HL-60 (cell line): ENCODE measurements around the gene ZNF319.
A peak's percentile ranks its signal among the peaks of the same experiment; 100 is the strongest.

Source experiments
- DNase-seq, 2 experiments: peaks; one replicate each; pipeline ENCODE4 v3.0.0-alpha.2; 2010 to 2020; ENCODE audit warnings: low read depth in 1 of 2, low spot score in 1 of 2
- H3K27ac ChIP-seq: fragments of 250-450 bp; sonication (Bioruptor Pico); replicated peaks from 2 replicates; pipeline ENCODE4 v1.5.1; 2020; ENCODE audit warnings: mild to moderate bottlenecking, moderate library complexity
- H3K27me3 ChIP-seq: fragments of 250-450 bp; sonication (Bioruptor Pico); 2 replicates; pipeline ENCODE4 v1.5.1; 2021; ENCODE audit warnings: mild to moderate bottlenecking, moderate library complexity; ENCODE audit not compliant: insufficient read depth, poor library complexity, severe bottlenecking
- H3K4me3 ChIP-seq: replicated peaks from 2 replicates; pipeline ENCODE4 v1.5.1; 2011; ENCODE audit warnings: mild to moderate bottlenecking, control low read depth, low read length; ENCODE audit not compliant: insufficient read depth
- CTCF ChIP-seq: IDR thresholded peaks from one replicate; pipeline ENCODE4 v1.5.1; 2011; ENCODE audit warnings: low read length, control low read depth, inconsistent platforms; ENCODE audit not compliant: insufficient read depth
- GABPA ChIP-seq: IDR thresholded peaks from 2 replicates; pipeline ENCODE4 v1.6.1; 2012; ENCODE audit warnings: low read depth
- POLR2AphosphoS5 ChIP-seq: IDR thresholded peaks from 2 replicates; pipeline ENCODE4 v1.6.1; 2012; ENCODE audit warnings: low read depth
- REST ChIP-seq: IDR thresholded peaks from 2 replicates; pipeline ENCODE4 v1.6.1; 2012; ENCODE audit warnings: low read depth; ENCODE audit not compliant: insufficient replicate concordance
- SPI1 ChIP-seq: IDR thresholded peaks from 2 replicates; pipeline ENCODE4 v1.6.1; 2012; ENCODE audit warnings: low read depth, mild to moderate bottlenecking, borderline replicate concordance

Gene ZNF319

GRCh38 chr16:57987441-57988177, 12.9 kb downstream of the ZNF319 start:
- TF ChIP-seq GABPA (no peak), POLR2AphosphoS5 (no peak), SPI1 (no peak), CTCF (no peak), REST (no peak)
- no peak for DNase-seq
- H3K4me3 ChIP-seq = no peak overlapping the region
- peaks cover 4% of the 10 kb centered on the region for H3K27me3 ChIP-seq
- no peak overlapping the region for H3K27ac ChIP-seq

GRCh38 chr16:57986196-57986595, 14.3 kb downstream of the ZNF319 start:
- Histone ChIP-seq H3K27me3 (peaks cover 4% of the 10 kb centered on the region), H3K4me3 (no peak overlapping the region), H3K27ac (no peak overlapping the region)
- DNase-seq = no peak
- TF ChIP-seq GABPA (no peak), REST (no peak), POLR2AphosphoS5 (no peak), CTCF (no peak), SPI1 (no peak)

- H3K27ac ChIP-seq = no peak overlapping the region
- DNase-seq = no peak
- TF ChIP-seq SPI1 (no peak), CTCF (no peak), REST (no peak), POLR2AphosphoS5 (no peak), GABPA (no peak)
- H3K27me3 ChIP-seq = peaks cover 4% of the 10 kb centered on the region
- peak overlapping the region; percentile 25; the same call in 1 of the 2 replicates for H3K4me3 ChIP-seq
Measured at GRCh38 chr16:57985204-57986181, 15.0 kb downstream of the ZNF319 start.
